HG02938 (cell line): ENCODE measurements around the gene ALKBH7.

ENCODE experiments used
- ATAC-seq: cut with Tn5 transposase; IDR thresholded peaks from one replicate; pipeline ENCODE4 v1.9.1; 2021; ENCODE audit warnings: mild to moderate bottlenecking, moderate library complexity; ENCODE audit not compliant: unreplicated experiment

Gene ALKBH7

GRCh38 chr19:6364353-6364752 lies 8.2 kb upstream of the ALKBH7 start:
- ATAC-seq: no peak

GRCh38 chr19:6373096-6373812 lies 660 bp downstream of the ALKBH7 start:
- ATAC-seq: peak; percentile 51

GRCh38 chr19:6373813-6374108 lies 1.2 kb downstream of the ALKBH7 start:
- no peak for ATAC-seq

- no peak for ATAC-seq
Measured at GRCh38 chr19:6374161-6374709, 1.6 kb downstream of the ALKBH7 start.

- ATAC-seq: no peak
Measured at GRCh38 chr19:6374711-6375410, 2.3 kb downstream of the ALKBH7 start.

- ATAC-seq: no peak
Measured at GRCh38 chr19:6375411-6376010, 2.9 kb downstream of the ALKBH7 start, which contains the start of gene PSPN. PSPN (minus strand) TSS chr19:6375933; CDS start chr19:6375849, 84 bp downstream.

GRCh38 chr19:6376512-6377190 lies 4.1 kb downstream of the ALKBH7 start:
- no peak for ATAC-seq

GRCh38 chr19:6378041-6378440 lies 5.4 kb downstream of the ALKBH7 start:
- no peak for ATAC-seq

- no peak for ATAC-seq
Measured at GRCh38 chr19:6378486-6378885, 5.9 kb downstream of the ALKBH7 start.

GRCh38 chr19:6379744-6380143 lies 7.2 kb downstream of the ALKBH7 start:
- ATAC-seq: no peak

- no peak for ATAC-seq
Measured at GRCh38 chr19:6381030-6381750, 8.6 kb downstream of the ALKBH7 start.

- no peak for ATAC-seq
Measured at GRCh38 chr19:6383188-6383587, 10.6 kb downstream of the ALKBH7 start.

GRCh38 chr19:6384381-6384780 lies 11.8 kb downstream of the ALKBH7 start:
- no peak for ATAC-seq

- ATAC-seq: no peak
Measured at GRCh38 chr19:6387372-6387771, 14.8 kb downstream of the ALKBH7 start.

GRCh38 chr19:6392221-6393073 lies 19.9 kb downstream of the ALKBH7 start:
- ATAC-seq: no peak

GRCh38 chr19:6393074-6393982 lies 20.7 kb downstream of the ALKBH7 start, which contains the start of gene GTF2F1:
GTF2F1 (minus strand) TSS chr19:6393164; CDS start chr19:6392995, 169 bp downstream.
- peak; percentile 75 for ATAC-seq

GRCh38 chr19:6393983-6394412 lies 21.4 kb downstream of the ALKBH7 start:
- no peak for ATAC-seq

GRCh38 chr19:6394831-6395230 lies 22.2 kb downstream of the ALKBH7 start:
- no peak for ATAC-seq

- ATAC-seq: no peak
Measured at GRCh38 chr19:6396305-6396704, 23.7 kb downstream of the ALKBH7 start.
